NCI-H146 treated with DMSO at 0.1 percent for 48 hours (cell line): Measurements from ENCODE around the gene RPS6KL1.
"Not testable (repeated sequence)": the region's sequence is repeated elsewhere in the genome, so short reads cannot be mapped to it uniquely, and the experiment has no call there.

ENCODE experiments used
- DNase-seq: peaks from one replicate; lab custom pipeline; 2025; ENCODE audit not compliant: unreplicated experiment; lab: John Stamatoyannopoulos, UW

RPS6KL1 gene

GRCh38 chr14:74937171-74937570 is 14.1 kb upstream of the RPS6KL1 start:
- DNase-seq: no peak

- no peak for DNase-seq
These were observed 13.7 kb upstream of the RPS6KL1 start for GRCh38 chr14:74936731-74937130.

- no peak for DNase-seq
These were observed 13.1 kb upstream of the RPS6KL1 start for GRCh38 chr14:74936151-74936550.

- no peak for DNase-seq
These were observed 12.3 kb upstream of the RPS6KL1 start for GRCh38 chr14:74935360-74935680.

- DNase-seq: no peak
These were observed 11.7 kb upstream of the RPS6KL1 start for GRCh38 chr14:74934476-74935359.

GRCh38 chr14:74934041-74934440 is 11.0 kb upstream of the RPS6KL1 start:
- DNase-seq: no peak

- not testable (repeated sequence) for DNase-seq
These were observed 9.9 kb upstream of the RPS6KL1 start for GRCh38 chr14:74932936-74933335.

GRCh38 chr14:74932401-74932901 is 9.4 kb upstream of the RPS6KL1 start:
- no peak for DNase-seq

- not testable (repeated sequence) for DNase-seq
These were observed 8.7 kb upstream of the RPS6KL1 start for GRCh38 chr14:74931744-74932143.

GRCh38 chr14:74929242-74929641 is 6.2 kb upstream of the RPS6KL1 start:
- DNase-seq: no peak

GRCh38 chr14:74927225-74927624 is 4.2 kb upstream of the RPS6KL1 start:
- DNase-seq: no peak

- no peak for DNase-seq
These were observed 1.0 kb upstream of the RPS6KL1 start for GRCh38 chr14:74924061-74924460.

GRCh38 chr14:74921987-74922751 is 891 bp downstream of the RPS6KL1 start:
- DNase-seq: no peak

GRCh38 chr14:74921053-74921620 is 1.9 kb downstream of the RPS6KL1 start:
- no peak for DNase-seq

- DNase-seq: no peak
These were observed 2.8 kb downstream of the RPS6KL1 start for GRCh38 chr14:74920281-74920680.

- no peak for DNase-seq
These were observed 3.5 kb downstream of the RPS6KL1 start for GRCh38 chr14:74919421-74920165.

GRCh38 chr14:74918380-74918779 is 4.7 kb downstream of the RPS6KL1 start:
- DNase-seq: no peak

- DNase-seq: no peak
These were observed 5.4 kb downstream of the RPS6KL1 start for GRCh38 chr14:74917646-74918081.

GRCh38 chr14:74917178-74917543 is 5.9 kb downstream of the RPS6KL1 start:
- no peak for DNase-seq

- no peak for DNase-seq
These were observed 7.2 kb downstream of the RPS6KL1 start for GRCh38 chr14:74915826-74916225.

- no peak for DNase-seq
These were observed 7.6 kb downstream of the RPS6KL1 start for GRCh38 chr14:74915426-74915825.
